Mesenchymal stem cell (in vitro differentiated cells and primary cell): ENCODE data around the gene SGPP2.

Experiments used
- DNase-seq: peaks from one replicate; pipeline ENCODE4 v3.0.0-alpha.2; 2013
- H2AFZ ChIP-seq: one replicate; pipeline ENCODE4 v1.6.1; 2013; ENCODE audit warnings: low read depth, mild to moderate bottlenecking, control low read depth, inconsistent platforms, low read length, moderate library complexity
- H2AK5ac ChIP-seq: 2 replicates; pipeline ENCODE4 v1.6.1; 2013; ENCODE audit warnings: low read length, moderate library complexity, mild to moderate bottlenecking, inconsistent platforms; ENCODE audit not compliant: severe bottlenecking
- H2BK120ac ChIP-seq: one replicate; pipeline ENCODE4 v1.6.1; 2013; ENCODE audit warnings: low read depth, mild to moderate bottlenecking, inconsistent platforms, low read length, moderate library complexity
- H2BK12ac ChIP-seq, 2 experiments: one replicate each; pipeline ENCODE4 v1.6.1; 2013; ENCODE audit warnings: inconsistent platforms in 2 of 2, low read length in 2 of 2, mild to moderate bottlenecking in 2 of 2, moderate library complexity in 2 of 2, control low read depth in 1 of 2
- H2BK15ac ChIP-seq: one replicate; pipeline ENCODE4 v1.6.1; 2013; ENCODE audit warnings: mild to moderate bottlenecking, low read depth, inconsistent platforms; ENCODE audit not compliant: poor library complexity, severe bottlenecking
- H2BK5ac ChIP-seq: 2 replicates; pipeline ENCODE4 v1.6.1; 2013; ENCODE audit warnings: low read depth, mild to moderate bottlenecking, low read length, control low read depth, inconsistent platforms; ENCODE audit not compliant: poor library complexity, severe bottlenecking
- H3K14ac ChIP-seq, 2 experiments: one replicate each; pipeline ENCODE4 v1.6.1; 2013; ENCODE audit warnings: inconsistent platforms in 2 of 2, low read length in 2 of 2, control low read depth in 1 of 2, mild to moderate bottlenecking in 1 of 2, moderate library complexity in 1 of 2
- H3K18ac ChIP-seq, 2 experiments: one replicate each; pipeline ENCODE4 v1.6.1; 2013; ENCODE audit warnings: inconsistent platforms in 2 of 2, low read length in 2 of 2, control low read depth in 1 of 2, low read depth in 1 of 2, mild to moderate bottlenecking in 1 of 2
- H3K23ac ChIP-seq, 2 experiments: one replicate each; pipeline ENCODE4 v1.6.1; 2013; ENCODE audit warnings: inconsistent platforms in 2 of 2, low read length in 2 of 2, mild to moderate bottlenecking in 2 of 2, moderate library complexity in 2 of 2, control low read depth in 1 of 2
- H3K27ac ChIP-seq: 2 replicates; pipeline ENCODE4 v1.5.1; 2013; ENCODE audit warnings: mild to moderate bottlenecking, moderate library complexity, low read length, control low read depth, inconsistent platforms; ENCODE audit not compliant: poor library complexity, severe bottlenecking
- H3K27me3 ChIP-seq, 2 experiments: 2 replicates each; pipeline versions ENCODE4 v1.6.1 to v1.7.0; 2013; ENCODE audit warnings: low read length in 2 of 2, mild to moderate bottlenecking in 2 of 2, moderate library complexity in 2 of 2, control low read depth in 1 of 2, inconsistent platforms in 1 of 2; ENCODE audit not compliant: control insufficient read depth in 1 of 2, insufficient read depth in 1 of 2
- H3K36me3 ChIP-seq, 2 experiments: 2 replicates each; pipeline versions ENCODE4 v1.6.1 to v1.7.0; 2013; ENCODE audit warnings: low read length in 2 of 2, control low read depth in 1 of 2, inconsistent platforms in 1 of 2, low read depth in 1 of 2, mild to moderate bottlenecking in 1 of 2; ENCODE audit not compliant: insufficient read depth in 2 of 2, control insufficient read depth in 1 of 2
- H3K4ac ChIP-seq, 2 experiments: one replicate each; pipeline ENCODE4 v1.6.1; 2013; ENCODE audit warnings: inconsistent platforms in 2 of 2, low read length in 2 of 2, mild to moderate bottlenecking in 2 of 2, moderate library complexity in 2 of 2, control low read depth in 1 of 2, low read depth in 1 of 2
- H3K4me1 ChIP-seq: 2 replicates; pipeline ENCODE4 v1.6.1; 2013; ENCODE audit warnings: low read depth, low read length, control low read depth; ENCODE audit not compliant: control insufficient read depth, insufficient read depth
- H3K4me2 ChIP-seq: 2 replicates; pipeline ENCODE4 v1.6.1; 2013; ENCODE audit warnings: low read length, mild to moderate bottlenecking, inconsistent platforms; ENCODE audit not compliant: poor library complexity, severe bottlenecking
- H3K4me3 ChIP-seq, 2 experiments: 2 replicates each; pipeline versions ENCODE4 v1.5.1 to v1.7.0; 2013; ENCODE audit warnings: low read length in 2 of 2, mild to moderate bottlenecking in 2 of 2, control low read depth in 1 of 2, low read depth in 1 of 2; ENCODE audit not compliant: insufficient read depth in 1 of 2
- H3K79me1 ChIP-seq: replicated peaks from 2 replicates; pipeline ENCODE4 v1.6.1; 2013; ENCODE audit warnings: mild to moderate bottlenecking, control low read depth, low read length, inconsistent platforms; ENCODE audit not compliant: poor library complexity, severe bottlenecking
- H3K9ac ChIP-seq: 2 replicates; pipeline ENCODE4 v1.7.0; 2013; ENCODE audit warnings: mild to moderate bottlenecking, low read length, moderate library complexity
- H3K9me3 ChIP-seq: 2 replicates; pipeline ENCODE4 v1.7.0; 2013; ENCODE audit warnings: mild to moderate bottlenecking, low read length; ENCODE audit not compliant: control insufficient read depth
- H4K8ac ChIP-seq: one replicate; pipeline ENCODE4 v1.6.1; 2013; ENCODE audit warnings: inconsistent platforms, mild to moderate bottlenecking, low read length, moderate library complexity
- H4K91ac ChIP-seq: one replicate; pipeline ENCODE4 v1.6.1; 2013; ENCODE audit warnings: mild to moderate bottlenecking, low read length, inconsistent platforms
- WGBS: methylation state at CpG from one replicate; pipeline ENCODE4 v1.1.7; 2013; ENCODE audit warnings: mixed read lengths; 5-methylcytosine and 5-hydroxymethylcytosine counted together

The SGPP2 gene

DNA sequence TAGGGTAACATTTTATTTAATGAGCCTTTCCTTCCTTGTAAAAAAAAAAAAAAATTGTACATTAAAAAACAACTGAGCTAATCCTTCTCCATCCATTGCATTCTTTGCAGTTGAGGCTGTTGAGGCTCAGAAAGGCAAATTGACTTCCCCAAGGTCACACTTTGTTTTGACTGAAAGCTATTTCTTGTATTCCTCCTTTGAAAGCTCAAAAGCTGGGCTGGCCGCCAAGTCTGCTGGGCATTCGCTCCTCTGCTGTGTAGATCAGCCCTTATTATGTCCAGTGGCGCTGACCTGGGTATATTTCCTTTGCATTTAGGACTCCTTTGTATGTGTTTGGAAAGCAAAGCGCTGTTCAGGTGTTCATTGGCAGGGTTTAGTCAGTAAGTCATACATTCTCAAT lies 44.0 kb downstream of the SGPP2 start:
- Histone ChIP-seq H3K4me3 (no peak overlapping the region), H3K4me2 (no peak overlapping the region), H4K91ac (no peak overlapping the region), H3K27ac (no peak overlapping the region), H2AFZ (no peak overlapping the region), H2BK15ac (no peak overlapping the region), H3K27me3 (peaks cover 16 to 31% of the 10 kb centered on the region in 2 experiments), H3K9ac (no peak overlapping the region), H2BK120ac (no peak overlapping the region), H3K14ac (no peak overlapping the region), H3K79me1 (no peaks in the 10 kb centered on the region), H4K8ac (no peak overlapping the region), H3K4me1 (no peaks in the 10 kb centered on the region), H2BK12ac (no peak overlapping the region), H2AK5ac (no peak overlapping the region), H3K36me3 (no peaks in the 10 kb centered on the region), H3K4ac (no peak overlapping the region), H3K18ac (no peak overlapping the region), H3K23ac (no peak overlapping the region), H2BK5ac (no peak overlapping the region), H3K9me3 (no peaks in the 10 kb centered on the region)
- WGBS, result 84% methylated on average over 4 of the region's 4 CpGs
- DNase-seq, result peak; percentile 23

DNA sequence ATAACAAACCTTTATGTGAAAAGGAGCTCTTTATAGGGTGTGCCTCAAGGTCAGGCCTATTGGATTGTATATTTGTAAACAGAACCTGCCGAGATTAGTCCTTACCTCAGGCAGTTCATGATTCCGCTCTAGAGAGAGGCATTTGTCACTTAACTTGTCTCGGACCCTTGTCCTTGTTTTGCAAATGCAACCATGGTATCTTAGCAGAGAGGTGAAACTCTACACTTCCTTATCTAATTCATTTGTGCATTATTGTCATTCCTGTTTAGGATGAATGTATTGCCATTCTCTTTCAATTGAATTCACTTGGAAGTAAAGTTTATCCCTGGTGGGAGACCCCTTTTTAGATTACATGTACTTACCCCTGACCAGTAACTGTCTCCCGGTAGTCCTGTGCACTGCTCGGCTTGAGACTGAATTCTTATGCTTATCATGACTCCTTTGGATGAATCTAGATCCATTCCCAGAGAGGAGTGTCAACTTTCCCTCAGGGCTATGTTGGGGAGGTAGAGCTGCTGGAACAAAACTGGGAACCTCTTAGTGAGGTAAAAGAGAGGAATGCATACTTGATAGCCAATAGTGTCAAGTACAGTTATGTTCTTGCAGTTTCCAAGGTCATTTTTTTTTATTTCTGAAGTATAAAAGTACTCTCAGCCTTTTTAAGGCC lies 46.6 kb downstream of the SGPP2 start:
- Histone ChIP-seq H3K18ac (no peak overlapping the region), H2AK5ac (no peak overlapping the region), H3K9me3 (no peaks in the 10 kb centered on the region), H3K79me1 (no peaks in the 10 kb centered on the region), H2BK5ac (no peak overlapping the region), H3K27ac (no peak overlapping the region), H4K91ac (no peak overlapping the region), H2BK15ac (no peak overlapping the region), H2BK120ac (no peak overlapping the region), H3K27me3 (peaks cover 9 to 16% of the 10 kb centered on the region in 2 experiments), H3K4ac (no peak overlapping the region), H3K4me2 (no peak overlapping the region), H2AFZ (no peak overlapping the region), H3K4me1 (no peaks in the 10 kb centered on the region), H3K9ac (no peak overlapping the region), H2BK12ac (no peak overlapping the region), H4K8ac (no peak overlapping the region), H3K14ac (no peak overlapping the region), H3K36me3 (no peaks in the 10 kb centered on the region), H3K23ac (no peak overlapping the region), H3K4me3 (no peak overlapping the region)
- DNase-seq, result no peak
- WGBS, result 59% methylated on average over 5 of the region's 5 CpGs

DNA sequence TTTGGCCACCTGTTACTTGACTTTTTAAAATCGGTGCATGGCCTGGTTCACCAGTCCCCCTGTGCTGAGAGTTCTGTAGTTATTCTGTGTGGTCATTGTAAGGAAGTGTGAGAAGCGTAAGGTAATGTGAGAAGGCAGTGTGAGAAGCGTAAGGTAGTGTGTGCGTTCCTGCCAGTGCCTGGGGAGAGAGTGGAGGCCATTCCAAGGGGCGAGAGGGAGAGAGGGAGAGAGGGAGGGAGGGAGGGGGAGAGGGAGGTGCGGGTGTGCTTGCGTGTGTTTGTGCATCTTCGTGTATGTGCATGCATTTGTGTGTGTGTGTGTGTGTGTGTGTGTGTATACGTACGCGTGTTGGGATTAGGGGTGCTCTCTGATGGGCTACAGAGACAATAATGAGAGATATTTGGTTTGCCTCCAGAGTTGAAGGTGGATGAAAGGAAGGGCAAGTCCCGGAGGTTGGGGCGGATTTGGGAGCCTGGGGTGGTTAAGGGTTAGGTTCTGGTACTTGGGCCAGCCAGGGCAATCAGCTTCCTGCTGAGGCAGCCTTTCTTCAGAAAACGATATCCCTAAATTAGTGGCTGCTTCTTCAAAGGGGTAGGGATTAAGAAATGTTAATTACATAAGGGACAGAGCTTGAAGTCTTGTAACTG lies 53.7 kb downstream of the SGPP2 start:
- no peak overlapping the region for H2AK5ac ChIP-seq
- 37% methylated on average over 13 of the region's 14 CpGs for WGBS
- H3K4me2 ChIP-seq, result no peak overlapping the region
- peaks cover 11 to 20% of the 10 kb centered on the region in 2 experiments for H3K27me3 ChIP-seq
- H3K23ac ChIP-seq, result no peak overlapping the region
- H4K8ac ChIP-seq, result no peak overlapping the region
- H3K27ac ChIP-seq, result no peak overlapping the region
- no peak overlapping the region for H2AFZ ChIP-seq
- no peak overlapping the region for H3K9ac ChIP-seq
- no peak overlapping the region for H2BK15ac ChIP-seq
- H2BK5ac ChIP-seq, result no peak overlapping the region
- no peak overlapping the region for H3K18ac ChIP-seq
- no peak overlapping the region for H3K4ac ChIP-seq
- no peak overlapping the region for H4K91ac ChIP-seq
- no peak for DNase-seq
- no peak overlapping the region for H3K4me3 ChIP-seq
- no peak overlapping the region for H2BK120ac ChIP-seq
- H3K9me3 ChIP-seq, result no peaks in the 10 kb centered on the region
- no peaks in the 10 kb centered on the region for H3K4me1 ChIP-seq
- no peaks in the 10 kb centered on the region for H3K36me3 ChIP-seq
- no peak overlapping the region for H3K14ac ChIP-seq
- H3K79me1 ChIP-seq, result no peaks in the 10 kb centered on the region
- no peak overlapping the region for H2BK12ac ChIP-seq

DNA sequence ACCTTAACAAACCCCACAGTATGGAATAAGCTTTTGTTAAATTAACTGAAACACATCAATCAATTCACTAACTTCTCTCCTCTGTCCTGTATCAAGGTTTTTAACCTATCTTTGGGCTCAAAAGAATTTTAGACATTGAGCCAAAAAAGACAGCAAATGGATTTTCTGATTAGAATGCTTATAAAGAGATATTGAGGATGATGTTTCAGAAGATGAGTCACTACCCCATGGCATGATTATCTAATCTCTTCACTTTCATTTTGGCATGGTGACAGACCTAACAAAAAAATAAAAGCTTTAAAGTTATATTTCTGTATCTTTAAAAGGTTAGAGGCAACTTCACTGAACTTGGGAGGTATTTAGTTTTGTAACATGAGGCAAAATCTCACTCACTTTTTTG lies 55.5 kb downstream of the SGPP2 start:
- Histone ChIP-seq H3K36me3 (no peaks in the 10 kb centered on the region), H3K9me3 (no peaks in the 10 kb centered on the region), H3K4me1 (no peaks in the 10 kb centered on the region), H2BK5ac (no peak overlapping the region), H2AFZ (no peak overlapping the region), H3K9ac (no peak overlapping the region), H2BK120ac (no peak overlapping the region), H3K14ac (no peak overlapping the region), H3K4me2 (no peak overlapping the region), H2BK12ac (no peak overlapping the region), H4K91ac (no peak overlapping the region), H3K4me3 (no peak overlapping the region), H3K18ac (no peak overlapping the region), H3K27ac (no peak overlapping the region), H3K79me1 (no peaks in the 10 kb centered on the region), H2BK15ac (no peak overlapping the region), H3K4ac (no peak overlapping the region), H2AK5ac (no peak overlapping the region), H3K23ac (no peak overlapping the region), H3K27me3 (peaks cover 11 to 38% of the 10 kb centered on the region in 2 experiments), H4K8ac (no peak overlapping the region)
- peak; percentile 14 for DNase-seq
